ENCODE results near the gene APOL3. TPM values are rescaled to one million over a fixed set of nuclear protein-coding genes. Genes with fewer than 3 reads are reported as not detected.
A peak's percentile ranks its signal among the peaks of the same experiment; 100 is the strongest.

APOL3 gene
- total and polyA plus RNA-seq, 12 donors, result 8.9 to 123 (median 29.0) TPM

DNA sequence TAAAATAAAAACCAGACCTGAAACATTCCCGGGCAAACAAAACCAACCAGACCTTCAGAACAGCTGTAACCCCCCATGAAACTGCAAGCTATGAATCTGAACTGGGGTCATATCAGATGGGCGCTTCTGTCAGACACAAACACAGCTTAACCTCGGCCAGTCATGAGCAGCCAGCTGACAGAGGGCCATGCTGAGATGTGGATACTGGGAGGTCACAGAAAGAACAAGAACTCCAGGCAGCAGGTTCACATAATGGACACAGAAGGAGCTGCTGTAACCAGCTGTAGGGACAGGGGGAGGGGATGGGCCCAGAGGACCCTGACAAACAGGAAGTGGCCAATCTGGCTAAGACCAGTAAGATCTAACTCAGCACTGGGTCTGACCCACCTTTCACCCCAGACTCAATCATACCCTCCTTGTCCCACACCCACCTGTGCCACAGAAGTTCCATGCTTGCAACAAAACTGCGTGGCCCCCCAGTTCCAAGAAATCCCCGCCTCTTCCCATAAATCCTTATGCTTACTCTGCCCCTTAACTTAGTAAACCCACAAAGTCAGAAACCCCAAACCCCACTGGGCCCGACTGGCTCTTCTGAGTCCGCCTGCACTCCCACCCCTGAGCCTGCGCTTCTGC, 37.1 kb upstream of the APOL3 start:
- H3K27me3 ChIP-seq, result no peaks in the 10 kb centered on the region
- intact Hi-C loops (cut with DNase I), result loop anchor here (5.0 to 10.0 kb wide), 3 partner anchors 80 to 287 kb away; partner anchors contain the start of gene TXN2 (in 1 of the 2)
- no peaks in the 10 kb centered on the region for H3K9me3 ChIP-seq (replicated peaks in 1 of 3)
- H3K36me3 ChIP-seq (replicated peaks in 1 of 2), result no peaks in the 10 kb centered on the region
- 56 to 70% (median 63%) methylated on average over 8 of the region's 8 CpGs for WGBS, 4 donors
- peak in 1 of 7 donors; percentile 55 for DNase-seq
- H3K4me1 ChIP-seq (replicated peaks in 1 of 2), result peaks cover 7 to 27% of the 10 kb centered on the region in 2 donors
- H3K27ac ChIP-seq, result peak overlapping the region in 2 of 5 donors; percentile 58 to 64
- TF ChIP-seq POLR2A (IDR thresholded peaks at IDR 0.05), result no peak
- TF ChIP-seq, protein P1, sequence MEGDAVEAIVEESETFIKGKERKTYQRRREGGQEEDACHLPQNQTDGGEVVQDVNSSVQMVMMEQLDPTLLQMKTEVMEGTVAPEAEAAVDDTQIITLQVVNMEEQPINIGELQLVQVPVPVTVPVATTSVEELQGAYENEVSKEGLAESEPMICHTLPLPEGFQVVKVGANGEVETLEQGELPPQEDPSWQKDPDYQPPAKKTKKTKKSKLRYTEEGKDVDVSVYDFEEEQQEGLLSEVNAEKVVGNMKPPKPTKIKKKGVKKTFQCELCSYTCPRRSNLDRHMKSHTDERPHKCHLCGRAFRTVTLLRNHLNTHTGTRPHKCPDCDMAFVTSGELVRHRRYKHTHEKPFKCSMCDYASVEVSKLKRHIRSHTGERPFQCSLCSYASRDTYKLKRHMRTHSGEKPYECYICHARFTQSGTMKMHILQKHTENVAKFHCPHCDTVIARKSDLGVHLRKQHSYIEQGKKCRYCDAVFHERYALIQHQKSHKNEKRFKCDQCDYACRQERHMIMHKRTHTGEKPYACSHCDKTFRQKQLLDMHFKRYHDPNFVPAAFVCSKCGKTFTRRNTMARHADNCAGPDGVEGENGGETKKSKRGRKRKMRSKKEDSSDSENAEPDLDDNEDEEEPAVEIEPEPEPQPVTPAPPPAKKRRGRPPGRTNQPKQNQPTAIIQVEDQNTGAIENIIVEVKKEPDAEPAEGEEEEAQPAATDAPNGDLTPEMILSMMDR (IDR thresholded peaks at IDR 0.05), result no peak
- H3K4me3 ChIP-seq, result no peak overlapping the region

DNA sequence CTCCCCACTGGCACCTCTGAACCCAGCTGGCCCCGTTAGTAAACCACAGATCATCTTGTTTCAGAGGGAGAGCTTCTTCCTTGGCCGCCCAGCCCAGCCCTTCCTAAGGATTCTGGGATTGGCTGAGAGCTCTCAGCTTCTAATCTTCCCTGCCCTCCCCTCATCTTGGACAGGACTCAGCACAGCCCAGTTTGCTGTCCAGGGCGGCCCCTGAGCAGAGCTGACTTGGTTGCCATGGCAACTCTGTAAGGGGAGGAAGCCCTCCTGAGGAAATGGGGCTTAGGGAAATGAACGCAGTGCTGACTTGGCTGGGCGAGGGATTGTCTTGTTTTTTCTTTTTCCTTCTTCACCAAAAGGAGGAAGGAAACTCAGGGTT, 36.5 kb upstream of the APOL3 start:
- no peaks in the 10 kb centered on the region for H3K36me3 ChIP-seq (replicated peaks in 1 of 2)
- TF ChIP-seq, protein P1 (IDR thresholded peaks at IDR 0.05), result no peak
- TF ChIP-seq POLR2A (IDR thresholded peaks at IDR 0.05), result no peak
- intact Hi-C loops (cut with DNase I), result loop anchor here (5.0 to 10.0 kb wide), 3 partner anchors 80 to 288 kb away; partner anchors contain the start of gene TXN2 (in 1 of the 2)
- H3K27me3 ChIP-seq, result no peaks in the 10 kb centered on the region
- peak overlapping the region in 2 of 5 donors; percentile 58 to 63 for H3K27ac ChIP-seq
- H3K4me1 ChIP-seq (replicated peaks in 1 of 2), result peaks cover 7 to 27% of the 10 kb centered on the region in 2 donors
- WGBS, 4 donors, result 39 to 41% (median 40%) methylated on average over 5 of the region's 5 CpGs
- no peaks in the 10 kb centered on the region for H3K9me3 ChIP-seq (replicated peaks in 1 of 3)
- DNase-seq, result peak in 3 of 7 donors; percentile 26 to 70 (median 43)
- no peak overlapping the region for H3K4me3 ChIP-seq

DNA sequence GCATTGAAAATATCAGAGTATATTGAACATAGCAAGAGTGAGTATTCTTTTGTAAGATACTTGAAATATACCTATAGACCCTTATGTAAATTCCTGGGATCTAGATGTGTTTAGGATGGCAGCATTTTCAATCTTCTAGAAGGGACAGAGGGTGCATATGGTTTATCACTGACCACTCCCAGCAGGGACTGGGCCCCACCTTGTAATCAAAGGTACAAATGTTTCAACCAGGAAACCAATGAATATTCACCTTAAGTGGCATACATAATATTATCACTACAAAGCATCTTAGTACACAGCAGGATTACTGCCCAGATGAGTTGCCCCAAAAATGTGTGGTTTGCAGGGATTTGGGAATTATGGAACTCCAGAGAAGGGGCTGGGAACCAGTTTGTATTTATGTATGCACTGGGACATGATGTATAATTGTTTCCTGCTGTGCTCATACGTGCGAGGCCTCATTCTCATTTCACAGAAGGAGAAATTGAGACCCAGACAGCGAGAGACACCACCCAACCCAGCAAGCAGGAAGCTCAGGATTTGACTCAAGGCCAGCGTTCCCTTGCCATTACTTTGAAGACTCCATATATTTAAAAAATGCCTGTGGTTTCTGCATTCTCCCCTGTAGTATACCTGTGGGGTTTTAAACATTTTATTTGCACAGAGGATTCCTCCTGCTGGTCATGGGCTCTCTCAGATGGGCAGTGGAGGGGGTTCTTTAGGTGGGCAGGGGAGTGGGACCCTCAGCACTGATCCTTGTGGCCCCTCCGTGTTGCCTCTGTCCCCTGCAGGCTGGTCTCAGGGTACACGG, 35.9 kb upstream of the APOL3 start:
- Histone ChIP-seq H3K36me3 (replicated peaks in 1 of 2) (no peaks in the 10 kb centered on the region), H3K27me3 (no peaks in the 10 kb centered on the region), H3K4me1 (replicated peaks in 1 of 2) (peaks cover 7 to 31% of the 10 kb centered on the region in 2 donors), H3K9me3 (replicated peaks in 1 of 3) (no peaks in the 10 kb centered on the region), H3K27ac (peak overlapping the region in 2 of 5 donors; percentile 54 to 63), H3K4me3 (no peak overlapping the region)
- intact Hi-C loops (cut with DNase I), result loop anchor here (5.0 to 10.0 kb wide), 3 partner anchors 81 to 288 kb away; partner anchors contain the start of gene TXN2 (in 1 of the 2)
- peak in 1 of 7 donors; percentile 39 for DNase-seq
- no peak for TF ChIP-seq POLR2A (IDR thresholded peaks at IDR 0.05)
- TF ChIP-seq, protein P1 (IDR thresholded peaks at IDR 0.05), result no peak
- WGBS, 4 donors, result 27 to 66% (median 51%) methylated on average over 6 of the region's 6 CpGs

DNA sequence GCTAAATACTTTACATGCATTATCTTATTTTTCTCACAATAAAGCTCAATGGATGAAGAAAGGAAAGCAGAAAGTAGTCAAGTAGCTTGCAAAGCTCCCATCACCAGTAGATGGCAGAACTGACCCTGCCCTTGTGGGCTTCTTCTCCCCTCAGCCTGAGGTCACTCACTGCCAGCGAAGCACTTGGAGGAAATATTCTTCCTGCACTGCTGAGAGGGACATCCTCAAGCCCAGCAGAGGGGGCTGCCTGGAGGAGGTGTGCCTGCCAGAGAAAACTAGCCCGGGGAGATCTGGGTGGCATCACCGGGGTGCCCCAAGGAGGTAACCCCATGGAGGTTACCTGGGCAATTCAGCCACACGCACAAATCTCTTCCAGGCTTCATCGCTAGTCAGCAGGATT, 34.4 kb upstream of the APOL3 start:
- no peaks in the 10 kb centered on the region for H3K36me3 ChIP-seq (replicated peaks in 1 of 2)
- intact Hi-C loops (cut with DNase I), result loop anchor here (5.0 to 10.0 kb wide), 3 partner anchors 82 to 290 kb away; partner anchors contain the start of gene TXN2 (in 1 of the 2)
- H3K9me3 ChIP-seq (replicated peaks in 1 of 3), result no peaks in the 10 kb centered on the region
- peaks cover 7 to 33% of the 10 kb centered on the region in 2 donors for H3K4me1 ChIP-seq (replicated peaks in 1 of 2)
- peak; percentile 52 to 86 (median 73) for DNase-seq
- H3K4me3 ChIP-seq, result no peak overlapping the region
- no peaks in the 10 kb centered on the region for H3K27me3 ChIP-seq
- WGBS, 4 donors, result 39 to 48% (median 45%) methylated on average over 5 of the region's 5 CpGs
- TF ChIP-seq POLR2A (IDR thresholded peaks at IDR 0.05), result no peak
- TF ChIP-seq, protein P1 (IDR thresholded peaks at IDR 0.05), result peak; percentile 73 to 83 (median 78)
- peak overlapping the region in 1 of 5 donors; percentile 38 for H3K27ac ChIP-seq

Measured in adrenal gland (tissue), 12 donors.